Suppressor macrophage treated with lipopolysaccharide for 4 hours (primary cell): ENCODE results near the gene VN1R4.
"Not testable (repeated sequence)": the region's sequence is repeated elsewhere in the genome, so short reads cannot be mapped to it uniquely, and the experiment has no call there.

Experiments used
- DNase-seq: peaks from one replicate; pipeline ENCODE4 v3.0.0-alpha.2; 2020

Gene VN1R4

DNA sequence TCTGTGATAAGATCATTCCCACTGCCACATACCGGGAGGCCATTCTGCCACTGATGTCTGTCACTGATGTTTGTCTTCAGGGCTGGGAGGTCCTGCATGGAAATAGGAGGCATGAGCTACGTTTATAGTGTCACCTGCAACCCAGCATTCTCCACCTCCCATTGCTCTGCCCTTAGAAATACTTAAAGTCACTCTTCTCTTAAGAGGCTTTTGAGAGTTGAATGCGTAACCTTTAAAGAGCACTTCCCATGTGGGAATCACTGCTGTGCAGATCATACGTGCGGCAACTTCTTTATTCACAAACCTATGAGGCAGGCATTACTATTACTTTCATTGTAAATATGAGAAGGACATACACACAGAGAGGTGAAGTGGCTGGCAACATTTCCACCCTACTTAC is at the start of gene VN1R4:
TSS of gene VN1R4 (minus strand) at position 101 of the 400 bp plus-strand sequence. CDS start at position 43, 58 bp downstream.
- DNase-seq: not testable (repeated sequence)

GRCh38 chr19:53311897-53312296 is 44.4 kb upstream of the VN1R4 start:
- DNase-seq: no peak

- DNase-seq: no peak
Measured at GRCh38 chr19:53311044-53311443, 43.5 kb upstream of the VN1R4 start.

DNA sequence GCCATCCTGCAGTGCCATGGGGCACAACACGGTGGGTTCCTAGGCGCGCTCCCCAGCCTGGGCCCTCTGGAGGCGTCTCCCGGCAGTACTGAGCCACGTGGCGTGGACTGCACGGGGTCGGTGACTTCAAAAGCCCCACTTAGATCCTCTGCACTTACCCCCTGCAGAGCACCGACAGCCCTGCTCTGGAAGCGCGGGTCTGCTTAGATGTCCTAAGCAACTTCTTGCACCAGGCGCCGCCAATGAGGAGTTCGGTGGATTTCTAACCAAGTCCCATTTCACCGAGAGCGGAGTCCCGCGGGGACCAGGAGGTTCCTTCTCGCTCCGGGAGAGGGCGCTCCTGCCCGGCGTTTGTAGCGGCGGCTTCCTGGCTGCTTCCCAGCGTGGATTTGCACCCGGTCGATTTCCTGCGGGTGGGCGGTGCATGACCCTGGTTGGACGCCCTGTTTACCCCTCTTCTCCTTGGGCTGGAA is 40.9 kb upstream of the VN1R4 start:
- DNase-seq: peak; percentile 2

GRCh38 chr19:53301341-53301740 is 33.8 kb upstream of the VN1R4 start:
- DNase-seq: not testable (repeated sequence)

- DNase-seq: no peak
Measured at GRCh38 chr19:53294786-53295441, 27.4 kb upstream of the VN1R4 start.

GRCh38 chr19:53290758-53291549 is 23.4 kb upstream of the VN1R4 start:
- DNase-seq: no peak

- DNase-seq: no peak
Measured at GRCh38 chr19:53285087-53285486, 17.6 kb upstream of the VN1R4 start.

DNA sequence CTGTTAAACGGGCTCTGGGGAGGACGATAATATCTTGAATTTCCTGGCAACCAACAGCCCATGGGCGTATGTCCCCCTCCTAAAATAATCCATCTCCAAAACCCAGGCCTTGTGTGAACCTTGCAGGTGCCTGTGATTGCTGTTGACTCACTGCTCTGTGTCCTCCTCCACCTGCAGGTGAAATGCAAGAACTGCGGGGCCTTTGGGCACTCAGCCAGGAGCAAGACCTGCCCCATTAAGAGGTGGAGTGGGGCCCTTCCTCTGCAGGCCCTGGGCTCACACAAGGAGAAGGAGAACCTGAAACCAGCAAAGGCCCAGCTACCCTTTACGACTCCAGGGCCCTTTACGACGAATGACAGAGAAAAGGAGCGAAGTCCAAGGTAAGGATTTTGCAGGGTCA is 14.4 kb upstream of the VN1R4 start:
- DNase-seq: not testable (repeated sequence)

DNA sequence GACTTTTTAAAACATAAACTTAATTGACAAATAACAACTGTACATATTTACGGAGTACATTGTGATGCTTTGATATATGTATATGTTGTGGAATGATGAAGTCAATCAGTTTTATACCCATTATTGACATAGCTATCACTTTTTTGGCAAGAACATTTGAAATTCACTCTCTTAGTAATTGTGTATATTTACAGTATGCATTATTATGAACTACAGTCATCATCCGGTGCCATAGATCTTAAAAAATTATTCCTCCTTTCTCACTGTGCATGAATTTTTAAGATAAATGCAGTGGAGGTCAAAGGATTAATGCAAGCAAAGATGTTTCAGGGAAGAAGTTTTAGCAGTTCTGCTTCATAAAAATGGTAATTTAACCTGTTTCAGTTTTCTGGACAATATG is 8.0 kb upstream of the VN1R4 start:
- DNase-seq: no peak

DNA sequence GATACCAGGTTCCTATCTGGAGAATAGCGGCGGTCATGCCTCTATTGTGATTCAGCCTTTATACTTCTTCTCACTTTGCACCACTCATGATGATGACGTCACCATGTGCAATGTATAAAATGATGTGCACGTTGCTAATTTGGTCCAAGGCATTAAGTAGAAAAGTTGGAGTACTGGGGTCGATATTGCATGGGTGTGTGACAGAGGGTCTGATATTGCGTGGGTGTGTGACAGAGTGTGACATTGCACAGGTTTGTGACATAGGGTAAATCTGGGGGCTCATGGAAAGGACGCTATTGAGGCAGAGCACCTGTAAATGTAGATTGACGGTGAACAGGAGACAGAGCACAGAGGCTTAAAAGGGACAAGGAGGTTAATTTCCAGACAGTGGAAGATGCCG is 4.5 kb upstream of the VN1R4 start:
- no peak for DNase-seq

DNA sequence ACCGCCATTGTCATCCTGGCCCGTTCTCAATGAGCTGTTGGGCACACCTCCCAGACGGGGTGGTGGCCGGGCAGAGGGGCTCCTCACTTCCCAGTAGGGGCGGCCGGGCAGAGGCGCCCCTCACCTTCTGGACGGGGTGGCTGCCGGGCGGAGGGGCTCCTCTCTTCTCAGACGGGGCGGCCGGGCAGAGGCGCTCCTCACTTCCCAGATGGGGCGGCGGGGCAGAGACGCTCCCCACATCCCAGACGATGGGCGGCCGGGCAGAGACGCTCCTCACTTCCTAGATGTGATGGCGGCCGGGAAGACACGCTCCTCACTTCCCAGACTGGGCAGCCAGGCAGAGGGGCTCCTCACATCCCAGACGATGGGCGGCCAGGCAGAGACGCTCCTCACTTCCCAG is 2.3 kb upstream of the VN1R4 start:
- not testable (repeated sequence) for DNase-seq

GRCh38 chr19:53257715-53258342 is 9.7 kb downstream of the VN1R4 start, which contains the start of gene VN1R2:
Gene VN1R2, plus strand, starts transcription at chr19:53258292. Its CDS starts 84 bp downstream, at chr19:53258376.
- not testable (repeated sequence) for DNase-seq

DNA sequence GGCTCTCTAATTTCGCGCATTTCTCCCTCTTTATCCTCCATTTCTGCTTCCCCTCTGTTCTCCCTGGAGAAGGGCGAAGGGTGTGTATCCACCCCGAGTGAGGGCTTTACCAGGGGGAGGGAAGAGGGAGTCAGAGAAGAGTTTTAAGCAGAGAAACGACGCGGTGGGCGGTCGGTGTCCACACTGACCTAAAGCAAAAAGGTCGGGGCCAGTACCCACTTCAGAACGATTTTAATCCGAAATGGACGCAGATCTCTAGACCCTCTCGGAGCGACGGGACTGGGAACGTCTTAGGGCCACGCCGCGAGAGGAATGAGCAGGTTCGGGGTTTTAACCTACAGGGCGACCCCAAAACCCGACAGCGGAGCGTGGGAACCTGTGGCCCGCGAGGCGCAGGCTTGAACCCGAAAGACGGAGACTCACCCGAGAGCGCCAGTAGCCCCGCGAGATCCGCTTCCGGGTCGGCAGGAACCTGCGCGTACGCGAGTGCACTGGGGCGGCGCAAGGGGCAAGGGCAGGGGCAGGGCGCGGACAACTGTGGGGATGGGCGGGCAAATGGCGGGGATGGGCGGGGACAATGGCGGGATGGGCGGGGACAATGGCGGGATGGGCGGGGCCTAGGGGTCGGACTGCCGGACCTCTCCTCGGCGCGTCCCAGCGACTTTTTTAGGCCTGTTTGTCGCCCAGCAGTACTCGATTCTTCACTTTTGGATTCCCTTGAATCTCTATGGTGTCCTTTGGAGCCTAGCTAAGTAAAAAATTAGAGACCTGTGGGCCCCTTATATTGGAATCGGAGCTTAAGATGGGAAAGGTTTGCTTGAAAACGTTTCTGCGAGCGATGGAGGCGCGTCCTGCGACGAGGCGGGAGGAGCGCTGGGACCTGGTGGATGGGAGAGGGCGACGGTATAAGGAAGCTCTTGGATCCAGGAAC is 12.8 kb downstream of the VN1R4 start, which contains the start of gene ZNF677:
TSS of gene ZNF677 (minus strand) at position 463 of the 931 bp plus-strand sequence. CDS start 3,323 bp downstream, outside the sequence.
- DNase-seq: peak; percentile 90

DNA sequence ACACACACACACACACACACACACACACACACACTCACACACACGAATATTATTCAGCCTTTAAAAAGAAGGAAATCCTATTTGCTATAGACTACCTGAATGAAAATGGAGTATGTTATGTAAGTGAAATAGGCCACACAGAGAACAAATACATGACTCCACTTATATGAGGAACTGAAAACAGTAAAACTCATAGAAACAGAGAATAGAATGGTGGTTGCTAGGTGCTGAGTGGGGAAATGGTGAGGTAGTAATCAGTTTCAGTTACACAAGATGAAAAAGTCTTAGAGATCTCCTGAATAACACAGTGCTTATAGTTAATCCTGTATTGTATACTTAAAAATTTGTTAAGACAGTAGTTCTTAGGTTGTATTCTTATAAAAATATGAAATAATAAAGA is 21.0 kb downstream of the VN1R4 start:
- no peak for DNase-seq

- no peak for DNase-seq
Measured at GRCh38 chr19:53237114-53237777, 30.3 kb downstream of the VN1R4 start.

- DNase-seq: no peak
Measured at GRCh38 chr19:53224606-53225005, 42.9 kb downstream of the VN1R4 start.

DNA sequence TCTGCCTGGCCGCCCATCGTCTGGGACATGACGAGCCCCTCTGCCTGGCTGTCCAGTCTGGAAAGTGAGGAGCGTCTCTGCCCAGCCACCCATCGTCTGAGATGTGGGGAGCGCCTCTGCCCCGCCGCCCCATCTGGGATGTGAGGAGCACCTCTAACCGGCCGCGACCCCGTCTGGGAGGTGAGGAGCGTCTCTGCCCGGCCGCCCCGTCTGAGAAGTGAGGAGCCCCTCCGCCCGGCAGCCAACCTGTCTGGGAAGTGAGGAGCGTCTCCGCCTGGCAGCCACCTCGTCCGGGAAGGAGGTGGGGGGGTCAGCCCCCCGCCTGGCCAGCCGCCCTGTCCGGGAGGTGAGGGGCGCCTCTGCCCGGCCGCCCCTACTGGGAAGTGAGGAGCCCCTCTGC is 44.8 kb downstream of the VN1R4 start:
- DNase-seq: not testable (repeated sequence)
